HG02798 (cell line): ENCODE results near the gene ACP4.
"Not testable (repeated sequence)": the region's sequence is repeated elsewhere in the genome, so short reads cannot be mapped to it uniquely, and the experiment has no call there.

Source experiments
- ATAC-seq: cut with Tn5 transposase; IDR thresholded peaks from one replicate; pipeline ENCODE4 v1.9.1; 2021; ENCODE audit warnings: mild to moderate bottlenecking; ENCODE audit not compliant: unreplicated experiment, poor library complexity

Gene ACP4

GRCh38 chr19:50772912-50773311, 17.3 kb upstream of the ACP4 start:
- ATAC-seq, result not testable (repeated sequence)

GRCh38 chr19:50773454-50773853, 16.8 kb upstream of the ACP4 start:
- not testable (repeated sequence) for ATAC-seq

- ATAC-seq, result no peak
Measured at GRCh38 chr19:50776131-50776530, 14.1 kb upstream of the ACP4 start.

GRCh38 chr19:50777261-50777660, 13.0 kb upstream of the ACP4 start:
- ATAC-seq, result no peak

GRCh38 chr19:50777830-50778303, 12.3 kb upstream of the ACP4 start:
- ATAC-seq, result no peak

- no peak for ATAC-seq
Measured at GRCh38 chr19:50778906-50779430, 11.2 kb upstream of the ACP4 start.

GRCh38 chr19:50779504-50780457, 10.4 kb upstream of the ACP4 start:
- ATAC-seq, result no peak

GRCh38 chr19:50780753-50781435, 9.3 kb upstream of the ACP4 start:
- no peak for ATAC-seq

- ATAC-seq, result not testable (repeated sequence)
Measured at GRCh38 chr19:50783848-50784152, 6.4 kb upstream of the ACP4 start.

GRCh38 chr19:50784710-50785109, 5.5 kb upstream of the ACP4 start:
- no peak for ATAC-seq

- no peak for ATAC-seq
Measured at GRCh38 chr19:50785329-50785728, 4.9 kb upstream of the ACP4 start.

- no peak for ATAC-seq
Measured at GRCh38 chr19:50790922-50791467, 780 bp downstream of the ACP4 start.

GRCh38 chr19:50791594-50792271, 1.5 kb downstream of the ACP4 start:
- no peak for ATAC-seq

- ATAC-seq, result no peak
Measured at GRCh38 chr19:50792272-50793250, 2.3 kb downstream of the ACP4 start.

GRCh38 chr19:50793558-50794065, 3.4 kb downstream of the ACP4 start:
- ATAC-seq, result no peak

GRCh38 chr19:50794074-50794875, 4.1 kb downstream of the ACP4 start:
- no peak for ATAC-seq

- ATAC-seq, result no peak
Measured at GRCh38 chr19:50794876-50795663, 4.9 kb downstream of the ACP4 start.
